SK-N-SH (cell line): ENCODE measurements around the gene JMJD1C. TPM values are rescaled to one million over a fixed set of nuclear protein-coding genes. Genes with fewer than 3 reads are reported as not detected.
"Not testable (repeated sequence)": the region's sequence is repeated elsewhere in the genome, so short reads cannot be mapped to it uniquely, and the experiment has no call there.

Experiments used
- CTCF ChIA-PET: fragments of 300-600, 350-600 bp; formaldehyde crosslinking; extraction: SDS; loops from one replicate; lab custom pipeline; 2021; lab: Yijun Ruan, JAX
- POLR2A ChIA-PET: fragments of 350-600 bp; sonication (Branson Sonifier 250); formaldehyde crosslinking; extraction: SDS; loops from one replicate; lab custom pipeline; 2020; ENCODE audit warnings: antibody characterized with exemption, inconsistent platforms; lab: Yijun Ruan, JAX
- DNase-seq: peaks from one replicate; pipeline ENCODE4 v3.0.0; 2012
- H2AFZ ChIP-seq: fragments of 200-600 bp; sonication (generic); 2 replicates; pipeline ENCODE4 v1.8.1; 2016; ENCODE audit warnings: antibody characterized with exemption, mild to moderate bottlenecking, low read depth
- H3F3A ChIP-seq: fragments of 200-600 bp; sonication (generic); replicated peaks from 2 replicates; pipeline ENCODE3; 2016; ENCODE audit warnings: antibody characterized with exemption, mild to moderate bottlenecking; ENCODE audit not compliant: insufficient read depth
- H3K27ac ChIP-seq, 2 experiments: fragments of 200-500 bp in 1 of 2; fragments of 200-600 bp in 1 of 2; sonication (Bioruptor generic) in 1 of 2; sonication (generic), shearing (Covaris generic) in 1 of 2; 2 replicates each; pipeline versions ENCODE4 v1.5.1 to v1.6.1; 2014 to 2016; ENCODE audit warnings: low read depth in 2 of 2, inconsistent platforms in 1 of 2, low read length in 1 of 2, mild to moderate bottlenecking in 1 of 2, mixed read lengths in 1 of 2
- H3K27me3 ChIP-seq: fragments of 200-600 bp; sonication (generic), shearing (Covaris generic); 2 replicates; pipeline ENCODE4 v1.6.1; 2016; ENCODE audit warnings: mixed run types; ENCODE audit not compliant: insufficient read depth
- H3K36me3 ChIP-seq, 2 experiments: fragments of 200-500 bp in 1 of 2; fragments of 200-600 bp in 1 of 2; sonication (Bioruptor generic) in 1 of 2; sonication (generic) in 1 of 2; replicated peaks in 1 of 2; 2 replicates each; pipeline versions ENCODE3 to v1.5.1; 2014 to 2016; ENCODE audit warnings: low read length in 1 of 2, mild to moderate bottlenecking in 1 of 2; ENCODE audit not compliant: insufficient read depth in 2 of 2, control insufficient read depth in 1 of 2
- H3K4me1 ChIP-seq, 2 experiments: fragments of 200-500 bp in 1 of 2; fragments of 200-600 bp in 1 of 2; sonication (Bioruptor generic) in 1 of 2; sonication (generic), shearing (Covaris generic) in 1 of 2; 2 replicates each; pipeline versions ENCODE4 v1.5.1 to v1.6.1; 2014 to 2016; ENCODE audit warnings: low read depth in 1 of 2, low read length in 1 of 2, mixed run types in 1 of 2; ENCODE audit not compliant: insufficient read depth in 2 of 2, control insufficient read depth in 1 of 2
- H3K4me2 ChIP-seq: fragments of 200-600 bp; sonication (generic), shearing (Covaris generic); 2 replicates; pipeline ENCODE4 v1.6.1; 2017; ENCODE audit warnings: mixed run types
- H3K4me3 ChIP-seq, 2 experiments: fragments of 200-500 bp in 1 of 2; fragments of 200-600 bp in 1 of 2; sonication (Bioruptor generic) in 1 of 2; sonication (generic), shearing (Covaris generic) in 1 of 2; 2 replicates each; pipeline versions ENCODE4 v1.5.1 to v1.8.1; 2014 to 2016; ENCODE audit warnings: low read depth in 2 of 2, inconsistent platforms in 1 of 2, low read length in 1 of 2, mild to moderate bottlenecking in 1 of 2, mixed read lengths in 1 of 2, moderate library complexity in 1 of 2
- H3K79me2 ChIP-seq: fragments of 200-600 bp; sonication (generic); 2 replicates; pipeline ENCODE4 v1.8.1; 2017; ENCODE audit warnings: mild to moderate bottlenecking; ENCODE audit not compliant: insufficient read depth
- H3K9ac ChIP-seq: fragments of 200-600 bp; sonication (generic); 2 replicates; pipeline ENCODE4 v1.6.1; 2017; ENCODE audit warnings: mixed run types
- H3K9me2 ChIP-seq: fragments of 200-600 bp; sonication (generic); 2 replicates; pipeline ENCODE4 v1.6.1; 2017; ENCODE audit warnings: mixed run types
- H3K9me3 ChIP-seq: fragments of 200-600 bp; sonication (generic); 2 replicates; pipeline ENCODE4 v1.6.1; 2017; ENCODE audit warnings: mixed run types, mild to moderate bottlenecking, moderate library complexity
- H4K20me1 ChIP-seq: fragments of 200-600 bp; sonication (generic); 2 replicates; pipeline ENCODE4 v1.6.1; 2017; ENCODE audit warnings: mild to moderate bottlenecking, mixed run types; ENCODE audit not compliant: insufficient read depth
- CTCF ChIP-seq: fragments of 200-600 bp; sonication (generic); IDR thresholded peaks from 2 replicates; pipeline ENCODE4 v1.6.1; 2017; ENCODE audit warnings: antibody characterized with exemption, mild to moderate bottlenecking, moderate library complexity
- ELF1 ChIP-seq: IDR thresholded peaks from 2 replicates; pipeline ENCODE4 v1.4.0; 2012
- EP300 ChIP-seq, 2 experiments: IDR thresholded peaks; 2 replicates each; pipeline versions ENCODE4 v1.4.0 to v1.6.1; 2012; ENCODE audit warnings: borderline replicate concordance in 1 of 2, low read depth in 1 of 2, low read length in 1 of 2
- EZH2phosphoT487 ChIP-seq: fragments of 200-600 bp; sonication (generic); IDR thresholded peaks from 2 replicates; pipeline ENCODE4 v1.6.1; 2017; ENCODE audit warnings: low read depth, mixed run types, mild to moderate bottlenecking, antibody characterized with exemption, moderate library complexity, borderline replicate concordance
- FOXJ3 ChIP-seq: sonication (generic); formaldehyde crosslinking; IDR thresholded peaks from 2 replicates; pipeline ENCODE4 v1.5.1; 2020; ENCODE audit warnings: mild to moderate bottlenecking, missing genetic modification reagents
- FOXM1 ChIP-seq: IDR thresholded peaks from 2 replicates; pipeline ENCODE4 v1.4.0; 2012; ENCODE audit warnings: low read depth, mild to moderate bottlenecking
- MAX ChIP-seq: IDR thresholded peaks from 2 replicates; pipeline ENCODE4 v1.4.0; 2012; ENCODE audit warnings: low read depth
- MXI1 ChIP-seq: IDR thresholded peaks from 2 replicates; pipeline ENCODE4 v1.6.1; 2012; ENCODE audit warnings: mild to moderate bottlenecking, low read depth, low read length, improper control_type of control experiment
- NFIC ChIP-seq: IDR thresholded peaks from 2 replicates; pipeline ENCODE4 v1.4.0; 2012; ENCODE audit warnings: borderline replicate concordance
- RXRA ChIP-seq: IDR thresholded peaks from 2 replicates; pipeline ENCODE4 v1.4.0; 2012; ENCODE audit warnings: low read depth, mild to moderate bottlenecking, borderline replicate concordance
- SMC3 ChIP-seq: IDR thresholded peaks from 2 replicates; pipeline ENCODE4 v1.6.1; 2012; ENCODE audit warnings: low read depth, low read length, improper control_type of control experiment
- TAF1 ChIP-seq: IDR thresholded peaks from 2 replicates; pipeline ENCODE4 v1.6.1; 2012; ENCODE audit warnings: low read depth, mild to moderate bottlenecking, low read length, moderate library complexity, borderline replicate concordance
- TEAD4 ChIP-seq: IDR thresholded peaks from 2 replicates; pipeline ENCODE4 v1.4.0; 2012; ENCODE audit warnings: mild to moderate bottlenecking, borderline replicate concordance; ENCODE audit not compliant: insufficient read depth
- WGBS: methylation state at CpG from one replicate; pipeline ENCODE4 v1.1.6; 2017; ENCODE audit warnings: low lambda C conversion rate; 5-methylcytosine and 5-hydroxymethylcytosine counted together
- polyA plus RNA-seq, 3 experiments: library from polyadenylated mRNA; depleted of rRNA; stranded (reverse); fragments of >200 nt; gene quantifications; 2 replicates each; pipeline ENCODE4 v1.2.3, GENCODE V29; 2012
- TF ChIP-seq, protein P1 (sequence below): IDR thresholded peaks from 2 replicates; pipeline ENCODE4 v1.4.0; 2012; ENCODE audit warnings: low read depth, borderline replicate concordance

The JMJD1C gene
- polyA plus RNA-seq, 1 of the 3 experiments (the other 2 are of a cell fraction), result 11.7 TPM

DNA sequence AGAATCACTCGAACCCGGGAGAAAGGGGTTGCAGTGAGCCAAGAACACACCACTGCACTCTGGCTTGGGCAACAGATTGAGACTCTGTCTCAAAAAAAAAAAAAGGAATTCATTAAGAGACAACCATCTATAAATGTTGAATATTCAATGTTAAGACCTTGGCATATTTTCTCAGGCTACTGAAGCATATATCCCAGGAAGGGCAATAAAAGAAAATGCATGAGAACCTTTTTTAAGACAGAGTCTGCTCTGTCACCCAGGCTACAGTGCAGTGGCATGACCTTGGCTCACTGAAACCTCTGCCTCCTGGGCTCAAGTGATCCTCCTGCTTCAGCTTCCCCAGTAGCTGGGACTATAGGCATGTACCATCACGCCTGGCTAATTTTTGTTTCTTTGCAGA, 165.0 kb downstream of the JMJD1C start:
- no peak for DNase-seq
- H3K9me2 ChIP-seq, result no peaks in the 10 kb centered on the region
- no peaks in the 10 kb centered on the region for H3K27me3 ChIP-seq
- no peak overlapping the region for H3K4me2 ChIP-seq
- H3F3A ChIP-seq, result peaks cover 3% of the 10 kb centered on the region
- H3K27ac ChIP-seq, result no peak overlapping the region
- H3K4me3 ChIP-seq, result no peak overlapping the region
- no peaks in the 10 kb centered on the region; a peak in 1 of 4 replicates for H3K4me1 ChIP-seq
- H3K9me3 ChIP-seq, result no peaks in the 10 kb centered on the region
- TF ChIP-seq FOXJ3 (CRISPR knock-in tag) (no peak), RXRA (no peak), MXI1 (no peak), NFIC (no peak), TAF1 (no peak)
- H2AFZ ChIP-seq, result no peak overlapping the region
- peaks cover 7% of the 10 kb centered on the region; the same call in 1 of the 2 replicates for H4K20me1 ChIP-seq
- CTCF ChIA-PET, result no interaction called here
- POLR2A ChIA-PET, result no interaction called here
- peaks cover 80% of the 10 kb centered on the region for H3K79me2 ChIP-seq
- no peak overlapping the region for H3K9ac ChIP-seq
- H3K36me3 ChIP-seq, result no peaks in the 10 kb centered on the region
- 98% methylated on average over 3 of the region's 3 CpGs for WGBS

- Histone ChIP-seq H3K4me3 (no peak overlapping the region), H3K79me2 (peaks cover 65% of the 10 kb centered on the region), H3K9ac (no peak overlapping the region), H3K27ac (no peak overlapping the region), H3F3A (peaks cover 3% of the 10 kb centered on the region), H3K9me3 (no peaks in the 10 kb centered on the region), H3K9me2 (no peaks in the 10 kb centered on the region), H4K20me1 (peaks cover 10% of the 10 kb centered on the region; the same call in 1 of the 2 replicates), H3K36me3 (no peaks in the 10 kb centered on the region), H3K27me3 (no peaks in the 10 kb centered on the region), H2AFZ (no peak overlapping the region), H3K4me2 (no peak overlapping the region), H3K4me1 (no peaks in the 10 kb centered on the region; a peak in 1 of 4 replicates)
- CTCF ChIA-PET, result interaction anchor here (0.5 kb wide), 1 partner anchor 25 kb away, joined by 5 read pairs; no protein-coding TSS in a partner anchor
- WGBS, result 95% methylated on average over 4 of the region's 8 CpGs
- no peak for TF ChIP-seq CTCF
- TF ChIP-seq FOXM1, result no peak
- POLR2A ChIA-PET, result no interaction called here
- DNase-seq, result no peak
Observed at GRCh38 chr10:63297941-63298340, 167.8 kb downstream of the JMJD1C start.

GRCh38 chr10:63294781-63295180, 171.0 kb downstream of the JMJD1C start:
- POLR2A ChIA-PET, result no interaction called here
- 96% methylated on average over 2 of the region's 2 CpGs for WGBS
- peaks cover 14% of the 10 kb centered on the region for H4K20me1 ChIP-seq

GRCh38 chr10:63292847-63293246, 172.9 kb downstream of the JMJD1C start:
- DNase-seq, H2AFZ ChIP-seq, H3K4me2 ChIP-seq, H3K36me3 ChIP-seq, H3K9ac ChIP-seq, H3K4me1 ChIP-seq, POLR2A ChIA-PET, H3F3A ChIP-seq, H3K9me2 ChIP-seq, H3K9me3 ChIP-seq, H3K4me3 ChIP-seq, H3K27ac ChIP-seq, H3K27me3 ChIP-seq: not testable (repeated sequence)
- CTCF ChIA-PET, result interaction anchor here (0.8 kb wide), 1 partner anchor 17 kb away, joined by 4 read pairs; no protein-coding TSS in a partner anchor
- H4K20me1 ChIP-seq, result peaks cover 18% of the 10 kb centered on the region
- H3K79me2 ChIP-seq, result peaks cover 61% of the 10 kb centered on the region
- WGBS, result 97% methylated on average over 4 of the region's 4 CpGs

More at GRCh38 chr10:63294781-63295180, 171.0 kb downstream of the JMJD1C start:
- CTCF ChIA-PET, result no interaction called here
- no peaks in the 10 kb centered on the region; a peak in 1 of 4 replicates for H3K4me1 ChIP-seq
- H2AFZ ChIP-seq, result no peak overlapping the region
- no peaks in the 10 kb centered on the region for H3K36me3 ChIP-seq
- H3K4me3 ChIP-seq, result no peak overlapping the region
- no peak for DNase-seq
- no peaks in the 10 kb centered on the region for H3K9me2 ChIP-seq
- H3K27ac ChIP-seq, result no peak overlapping the region
- TF ChIP-seq TEAD4, result no peak
- TF ChIP-seq FOXM1, result no peak
- TF ChIP-seq ELF1, result no peak
- no peak for TF ChIP-seq NFIC
- no peak for TF ChIP-seq SMC3
- TF ChIP-seq MAX, result no peak
- TF ChIP-seq, protein P1, sequence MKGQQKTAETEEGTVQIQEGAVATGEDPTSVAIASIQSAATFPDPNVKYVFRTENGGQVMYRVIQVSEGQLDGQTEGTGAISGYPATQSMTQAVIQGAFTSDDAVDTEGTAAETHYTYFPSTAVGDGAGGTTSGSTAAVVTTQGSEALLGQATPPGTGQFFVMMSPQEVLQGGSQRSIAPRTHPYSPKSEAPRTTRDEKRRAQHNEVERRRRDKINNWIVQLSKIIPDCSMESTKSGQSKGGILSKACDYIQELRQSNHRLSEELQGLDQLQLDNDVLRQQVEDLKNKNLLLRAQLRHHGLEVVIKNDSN, result no peak
- no peak for TF ChIP-seq EZH2phosphoT487
- no peak for TF ChIP-seq EP300 (IDR thresholded peaks at IDR 0.05; ENCODE audit: borderline replicate concordance in 1 of 2, low read depth in 1 of 2, low read length in 1 of 2)
- no peak overlapping the region for H3K9ac ChIP-seq
- H3K9me3 ChIP-seq, result no peaks in the 10 kb centered on the region
- no peak overlapping the region for H3K4me2 ChIP-seq
- H3K79me2 ChIP-seq, result peaks cover 66% of the 10 kb centered on the region
- peaks cover 3% of the 10 kb centered on the region for H3F3A ChIP-seq
- H3K27me3 ChIP-seq, result no peaks in the 10 kb centered on the region
